HuH-7 (cell line): ENCODE results near the gene OR4D9.

Experiments
- DNase-seq: peaks from one replicate; pipeline ENCODE4 v3.0.0; 2011; ENCODE audit warnings: low spot score

OR4D9 gene

DNA sequence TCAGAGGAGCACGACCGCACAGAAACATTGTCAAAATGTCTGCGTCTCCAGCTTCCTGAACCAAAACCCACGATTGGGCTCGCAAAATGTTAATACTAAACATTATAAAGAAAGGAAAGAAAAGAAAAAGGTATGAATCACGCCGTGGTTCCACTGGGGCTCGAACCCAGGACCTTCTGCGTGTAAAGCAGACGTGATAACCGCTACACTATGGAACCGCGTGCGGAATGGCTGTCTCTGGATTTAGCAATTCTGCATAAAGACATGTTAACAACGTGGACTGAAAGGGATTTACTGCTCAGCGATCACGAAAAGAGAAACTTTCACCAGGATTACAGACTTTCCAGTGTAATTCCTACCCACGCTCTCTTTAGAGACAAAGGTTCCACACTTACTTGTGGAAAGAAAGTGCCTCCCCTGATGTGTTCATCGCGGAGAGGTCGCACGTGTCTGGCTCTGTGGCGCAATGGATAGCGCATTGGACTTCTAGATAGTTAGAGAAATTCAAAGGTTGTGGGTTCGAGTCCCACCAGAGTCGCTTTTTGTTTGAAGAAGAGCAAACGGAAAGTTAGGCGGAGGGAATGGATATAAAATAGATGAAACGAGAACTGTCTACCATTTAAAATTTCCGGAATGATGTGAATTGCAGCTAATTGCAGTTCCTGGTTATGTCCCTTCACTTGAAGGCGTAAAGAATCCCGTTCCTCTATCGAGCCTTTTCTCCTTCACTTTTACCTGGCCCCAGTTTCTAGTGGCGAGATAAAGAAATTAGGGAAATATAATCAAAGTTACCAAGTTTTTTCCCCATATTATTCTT lies 39.7 kb downstream of the OR4D9 start:
- no peak for DNase-seq

DNA sequence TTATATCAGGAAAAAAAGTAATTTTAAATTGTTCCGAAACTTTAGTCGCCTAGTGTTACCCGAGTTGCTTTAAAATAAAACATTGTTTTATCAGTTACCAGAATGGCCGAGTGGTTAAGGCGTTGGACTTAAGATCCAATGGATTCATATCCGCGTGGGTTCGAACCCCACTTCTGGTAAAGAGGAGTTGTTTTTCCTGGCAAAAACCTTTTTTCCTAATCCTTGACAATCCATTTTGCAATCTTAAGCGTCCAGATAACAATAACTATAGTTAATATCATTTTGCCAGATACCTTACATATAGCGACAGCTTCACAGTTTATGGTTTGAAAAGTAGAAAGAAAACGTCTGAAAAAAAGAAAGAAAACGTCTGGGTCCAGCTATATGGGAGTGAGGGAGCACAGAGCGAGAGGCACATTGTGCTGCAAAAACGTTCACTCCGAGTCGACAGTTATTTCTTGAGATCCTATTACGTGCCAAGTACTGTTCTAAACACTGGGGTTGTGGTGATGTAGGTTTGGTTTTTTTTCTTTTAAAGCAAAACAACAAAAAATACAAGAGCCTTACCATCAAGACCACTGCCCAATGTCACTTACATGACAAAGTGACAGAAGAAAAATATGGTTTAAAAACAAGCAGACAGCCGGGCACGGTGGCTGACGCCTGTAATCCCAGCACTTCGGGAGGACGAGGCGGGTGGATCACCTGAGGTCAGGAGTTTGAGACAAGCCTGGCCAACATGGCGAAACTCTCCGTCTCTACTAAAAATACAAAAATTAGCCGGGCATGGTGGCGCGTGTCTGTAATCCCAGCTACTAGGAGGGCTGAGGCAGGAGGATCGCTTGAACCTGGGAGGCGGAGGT lies 40.6 kb downstream of the OR4D9 start:
- no peak for DNase-seq

DNA sequence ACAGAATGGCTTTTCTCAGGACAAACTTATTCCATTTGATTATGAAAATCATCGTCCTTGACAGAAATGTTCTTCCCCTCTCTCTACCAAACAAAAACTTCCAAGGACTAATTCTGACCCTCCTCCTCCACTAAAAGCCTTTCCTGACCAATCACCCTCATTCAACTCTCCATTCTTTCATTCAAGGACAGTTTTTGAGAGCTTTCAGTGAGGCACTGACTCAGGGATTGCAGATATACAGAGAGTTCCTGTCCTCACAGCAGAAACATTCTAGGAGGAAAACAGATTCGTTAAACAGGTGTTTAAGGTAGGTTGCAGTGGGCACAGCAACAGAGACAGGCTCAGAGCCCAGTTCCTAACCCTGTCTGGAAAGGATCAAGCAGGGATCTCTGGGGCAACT lies 41.5 kb downstream of the OR4D9 start:
- DNase-seq = no peak

DNA sequence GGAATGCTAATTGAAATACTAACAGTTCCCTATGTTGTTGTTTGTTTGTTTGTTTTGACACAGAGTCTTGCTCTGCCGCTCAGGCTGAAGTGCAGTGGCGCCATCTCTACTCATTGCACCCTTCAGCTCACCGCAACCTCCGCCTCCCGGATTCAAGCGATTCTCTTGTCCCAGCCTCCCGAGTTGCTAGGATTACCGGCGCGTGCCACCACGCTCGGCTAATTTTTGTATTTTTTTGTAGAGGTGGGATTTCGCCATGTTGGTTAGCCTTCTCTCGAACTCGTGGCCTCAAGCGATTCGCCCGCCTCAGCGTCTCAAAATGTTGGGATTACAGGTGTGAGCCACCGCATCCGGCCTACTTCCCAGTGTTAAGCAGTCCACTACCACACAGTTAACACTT lies 42.0 kb downstream of the OR4D9 start:
- DNase-seq = no peak

DNA sequence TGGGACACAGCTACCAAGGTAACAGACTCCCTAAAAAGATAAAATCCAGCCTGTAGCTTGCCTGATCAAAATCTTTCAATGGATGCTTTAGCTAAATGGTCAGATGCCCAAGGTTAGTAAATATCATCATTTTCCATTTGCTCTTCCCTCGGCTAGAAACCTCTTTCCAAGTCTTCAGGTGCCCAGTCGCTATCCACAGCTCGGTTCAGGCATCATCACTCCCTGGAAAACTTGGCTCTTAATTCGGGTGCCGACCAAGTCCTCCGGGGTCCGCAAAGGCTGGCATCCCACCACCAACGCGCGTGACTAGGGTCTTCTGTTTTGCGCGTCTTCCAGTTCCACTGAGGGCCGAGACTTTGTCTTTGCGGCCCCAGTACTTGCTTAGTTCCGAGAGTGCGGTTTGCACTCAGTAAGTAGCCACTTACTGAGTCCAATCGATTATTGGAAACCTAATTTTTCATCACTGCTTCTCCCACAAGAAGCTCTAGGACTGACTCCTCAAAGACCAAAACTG lies 44.3 kb downstream of the OR4D9 start:
- DNase-seq = no peak

DNA sequence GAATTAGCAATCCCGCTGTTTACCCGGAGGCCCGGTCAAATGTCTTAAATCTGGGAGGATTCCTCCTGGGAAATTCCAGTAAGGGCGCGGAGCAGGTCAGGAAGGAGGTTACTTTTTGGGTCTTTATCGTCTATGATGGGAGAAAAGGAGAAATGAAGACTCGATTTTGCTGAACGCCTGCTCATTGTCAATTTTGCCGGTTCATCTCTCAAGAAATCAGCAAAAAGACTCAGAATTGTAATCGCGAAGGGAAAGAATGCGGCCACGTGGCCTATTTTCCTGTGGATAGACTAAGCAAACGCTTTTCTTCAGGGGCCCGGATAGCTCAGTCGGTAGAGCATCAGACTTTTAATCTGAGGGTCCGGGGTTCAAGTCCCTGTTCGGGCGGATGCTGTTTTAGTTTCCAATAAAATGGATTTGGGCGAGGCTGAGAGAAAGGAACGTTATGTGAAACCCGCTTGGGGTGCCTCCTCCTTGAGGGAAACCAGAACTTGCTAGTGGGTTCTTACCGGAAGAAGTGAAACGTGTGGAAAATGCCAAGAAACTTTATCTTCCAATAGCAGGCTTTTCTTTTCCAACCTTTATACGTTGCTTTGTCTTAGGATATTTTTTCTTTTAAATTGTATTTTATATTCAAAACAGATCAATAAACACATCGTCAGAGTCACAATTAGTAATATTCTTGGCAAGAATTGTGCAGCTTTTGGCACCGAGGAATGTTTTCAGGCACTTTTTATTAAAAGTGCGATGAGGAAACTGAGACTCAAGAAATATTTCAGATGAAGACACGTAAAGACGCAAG lies 45.0 kb downstream of the OR4D9 start:
- DNase-seq = peak; percentile 74

DNA sequence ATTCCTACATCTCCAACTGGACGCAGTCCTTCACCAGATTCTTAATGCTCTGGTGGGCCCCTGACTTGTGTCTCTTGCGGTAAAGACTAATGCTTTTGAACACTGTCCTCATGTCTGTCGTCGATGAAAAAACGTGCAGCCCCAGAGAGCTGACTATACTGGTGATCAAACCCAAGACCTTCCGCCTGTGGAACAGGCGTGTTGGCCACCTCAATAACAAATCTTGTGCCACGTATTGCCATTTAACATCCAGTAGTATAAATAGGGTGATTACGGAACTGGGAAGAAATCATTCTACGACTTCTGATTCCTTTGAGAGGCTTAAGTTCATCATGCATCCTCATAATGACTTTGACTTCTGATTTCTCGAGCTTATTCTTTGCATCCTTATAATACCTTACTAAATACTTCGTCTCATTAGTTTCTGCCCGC lies 45.6 kb downstream of the OR4D9 start:
- DNase-seq = no peak

DNA sequence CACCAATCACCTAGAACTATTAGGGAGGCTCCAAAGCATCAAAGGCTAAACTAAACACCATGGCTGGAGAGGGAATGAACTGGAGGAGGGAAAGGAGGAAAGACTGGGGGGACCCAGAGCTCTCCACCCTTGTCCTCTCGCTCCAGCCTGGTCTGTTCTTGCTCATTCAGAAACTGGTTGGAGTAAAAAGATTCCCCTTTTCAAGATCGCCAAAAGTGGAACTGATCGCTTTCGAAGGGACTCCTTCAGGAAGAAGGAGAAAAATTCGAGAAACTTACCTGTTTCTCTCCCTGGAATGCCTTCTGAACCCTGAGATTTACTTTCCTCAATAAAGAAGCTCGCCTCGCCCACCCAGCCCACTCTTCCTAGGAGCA lies 46.9 kb downstream of the OR4D9 start:
- DNase-seq = no peak

DNA sequence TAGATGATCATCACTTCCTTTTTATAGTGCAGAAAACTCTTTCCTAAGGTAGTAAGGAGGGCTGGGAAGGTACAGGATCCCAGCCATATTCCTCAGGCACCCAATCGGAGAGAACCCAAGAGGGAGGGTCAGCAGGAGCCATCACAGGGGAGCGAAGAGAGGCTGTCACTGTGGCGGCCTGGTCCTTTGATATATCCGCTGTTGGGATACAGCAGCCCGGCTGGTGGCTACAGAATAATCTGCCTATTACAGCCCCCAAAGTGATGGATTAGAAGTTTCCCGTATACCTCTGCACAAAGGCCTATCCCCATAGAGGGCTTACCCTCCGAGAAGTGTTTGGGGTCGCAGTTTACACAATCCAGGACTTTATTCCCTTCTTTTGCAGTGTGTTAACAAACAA lies 48.5 kb downstream of the OR4D9 start:
- DNase-seq = peak; percentile 86

DNA sequence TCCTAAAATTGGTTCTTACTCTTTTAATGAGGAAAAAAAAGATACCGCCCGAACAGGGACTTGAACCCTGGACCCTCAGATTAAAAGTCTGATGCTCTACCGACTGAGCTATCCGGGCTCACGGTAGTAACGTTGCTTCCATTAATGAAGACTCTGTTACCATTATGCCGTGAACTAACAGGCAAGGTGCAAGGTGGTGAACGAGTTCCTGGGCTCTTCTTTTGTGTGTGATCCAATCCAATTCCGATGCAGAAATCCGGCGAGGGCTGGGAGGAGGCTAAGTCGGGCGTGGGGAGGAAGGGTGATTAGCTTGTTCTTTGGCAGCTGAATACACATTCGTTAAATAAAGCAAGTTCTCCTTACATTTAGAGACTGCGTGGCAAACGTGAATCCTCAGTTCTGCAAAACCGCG lies 49.0 kb downstream of the OR4D9 start:
- DNase-seq = peak; percentile 80

DNA sequence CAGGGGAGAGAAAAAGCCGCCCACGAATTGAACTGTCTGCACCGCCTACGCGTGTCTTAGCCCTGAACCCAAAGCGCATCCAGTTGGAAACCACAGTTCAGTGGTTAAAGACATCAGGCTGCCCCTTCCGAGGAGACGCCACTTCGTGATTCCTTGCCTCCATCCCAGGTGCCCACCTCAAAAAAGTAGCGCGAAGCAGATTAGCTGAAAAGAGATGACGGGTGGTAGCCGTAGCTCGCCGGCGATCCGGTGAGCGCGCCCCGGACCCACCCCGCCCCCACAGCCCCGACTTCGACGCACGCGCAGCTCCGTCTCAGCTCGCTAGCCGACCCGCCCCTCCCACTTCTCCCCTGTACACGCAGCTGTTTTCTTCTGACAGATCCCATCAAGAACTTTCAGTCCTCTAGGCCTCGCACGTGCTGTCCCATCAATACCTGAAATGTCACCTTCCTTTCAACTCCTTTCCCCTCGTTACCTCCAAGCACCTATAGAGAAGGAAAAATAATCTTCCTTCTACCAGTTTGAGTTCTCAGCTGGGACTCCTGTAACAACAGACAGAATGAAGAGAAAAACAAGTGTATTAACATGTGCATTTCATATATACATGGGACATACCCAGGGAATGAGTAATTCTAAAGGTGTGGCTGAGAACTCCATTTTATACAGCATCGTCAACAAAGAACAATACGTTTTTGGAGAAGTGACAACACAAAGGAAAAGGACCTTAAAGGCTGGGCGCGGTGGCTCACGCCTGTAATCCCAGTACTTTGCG lies 49.5 kb downstream of the OR4D9 start:
- peak; percentile 100 for DNase-seq

DNA sequence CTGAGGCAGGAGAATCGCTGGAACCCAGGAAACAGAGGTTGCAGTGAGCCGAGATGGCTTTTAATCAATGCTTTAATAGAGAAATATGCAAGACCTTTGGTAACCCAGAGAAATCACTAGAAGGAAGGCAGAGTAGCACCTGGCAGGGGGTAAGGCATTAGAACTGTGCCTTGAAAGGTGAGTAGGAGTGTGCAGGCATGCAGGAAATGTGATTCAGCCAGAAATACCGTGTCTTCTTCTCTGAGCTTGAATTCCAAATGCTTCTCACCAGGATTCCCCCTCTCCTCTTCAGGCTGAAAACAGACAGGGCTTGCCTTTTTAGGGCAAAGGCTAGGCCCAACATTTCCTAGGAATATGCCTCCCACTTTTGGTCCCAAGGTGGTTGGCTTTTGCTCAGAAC lies 51.0 kb downstream of the OR4D9 start:
- DNase-seq = peak; percentile 9
